HG03457 (cell line): ENCODE measurements around the gene TRIM71.
"Not testable (repeated sequence)": the region's sequence is repeated elsewhere in the genome, so short reads cannot be mapped to it uniquely, and the experiment has no call there.

ENCODE experiments used
- ATAC-seq: cut with Tn5 transposase; IDR thresholded peaks from one replicate; pipeline ENCODE4 v1.9.1; 2021; ENCODE audit warnings: moderate number of reproducible peaks; ENCODE audit not compliant: unreplicated experiment

Gene TRIM71

GRCh38 chr3:32842531-32842931 is 24.7 kb downstream of the TRIM71 start:
- ATAC-seq: no peak

DNA sequence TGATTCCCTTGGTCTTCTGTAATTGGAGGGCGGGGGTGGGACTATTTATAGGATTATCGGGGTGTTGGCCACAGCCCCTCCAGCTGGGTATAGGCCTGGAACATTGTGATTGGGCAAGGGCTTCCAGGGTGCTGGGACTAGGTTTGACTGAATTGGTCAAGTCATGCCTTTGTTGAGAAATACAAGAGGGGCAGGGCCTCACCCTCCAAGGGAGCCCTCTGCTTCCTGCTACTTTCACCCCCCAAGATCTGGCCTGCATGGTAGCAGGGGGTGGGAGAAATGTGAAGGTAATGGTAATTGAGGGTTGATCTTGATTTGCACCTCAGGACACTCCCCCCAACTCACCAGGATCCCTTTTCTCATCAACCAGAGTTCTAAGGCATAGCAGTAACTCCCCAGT is 25.2 kb downstream of the TRIM71 start:
- no peak for ATAC-seq

- no peak for ATAC-seq
These were observed 25.9 kb downstream of the TRIM71 start for GRCh38 chr3:32843510-32844321.

DNA sequence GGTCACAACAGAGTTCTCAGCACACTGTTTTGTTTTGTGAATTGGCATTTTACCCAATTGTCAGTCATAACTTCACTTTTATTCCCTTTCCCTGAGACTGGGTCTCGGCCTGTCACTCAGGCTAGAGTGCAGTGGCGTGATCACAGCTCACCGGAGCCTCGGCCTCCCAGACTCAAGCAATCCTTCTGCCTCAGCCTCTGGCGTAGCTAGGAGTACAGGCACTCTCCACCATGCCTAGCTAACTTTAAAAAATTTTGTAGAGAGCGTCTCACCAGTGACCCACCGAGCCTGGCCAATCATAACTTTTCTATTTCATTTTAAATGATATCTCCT is 26.5 kb downstream of the TRIM71 start:
- no peak for ATAC-seq

- no peak for ATAC-seq
These were observed 27.1 kb downstream of the TRIM71 start for GRCh38 chr3:32844914-32845313.

- ATAC-seq: not testable (repeated sequence)
These were observed 27.7 kb downstream of the TRIM71 start for GRCh38 chr3:32845546-32845945.

DNA sequence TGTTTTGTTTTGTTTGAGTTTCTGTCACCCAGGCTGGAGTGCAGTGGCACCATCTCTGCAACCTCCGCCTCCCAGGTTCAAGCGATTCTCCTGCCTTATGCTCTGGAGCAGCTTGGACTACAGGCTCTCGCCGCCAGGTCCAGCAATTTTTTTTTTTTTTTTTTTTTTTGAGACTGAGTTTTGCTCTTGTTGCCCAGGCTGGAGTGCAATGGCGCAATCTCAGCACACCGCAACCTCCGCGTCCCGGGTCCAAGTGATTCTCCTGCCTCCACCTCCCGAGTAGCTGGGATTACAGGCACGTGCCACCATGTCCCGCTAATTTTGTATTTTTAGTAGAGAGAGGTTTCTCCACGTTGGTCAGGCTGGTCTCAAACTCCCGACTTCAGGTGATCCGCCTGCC is 29.2 kb downstream of the TRIM71 start:
- ATAC-seq: not testable (repeated sequence)

GRCh38 chr3:32847528-32847927 is 29.7 kb downstream of the TRIM71 start:
- no peak for ATAC-seq

- no peak for ATAC-seq
These were observed 30.4 kb downstream of the TRIM71 start for GRCh38 chr3:32848215-32848614.

GRCh38 chr3:32849046-32849445 is 31.2 kb downstream of the TRIM71 start:
- no peak for ATAC-seq

DNA sequence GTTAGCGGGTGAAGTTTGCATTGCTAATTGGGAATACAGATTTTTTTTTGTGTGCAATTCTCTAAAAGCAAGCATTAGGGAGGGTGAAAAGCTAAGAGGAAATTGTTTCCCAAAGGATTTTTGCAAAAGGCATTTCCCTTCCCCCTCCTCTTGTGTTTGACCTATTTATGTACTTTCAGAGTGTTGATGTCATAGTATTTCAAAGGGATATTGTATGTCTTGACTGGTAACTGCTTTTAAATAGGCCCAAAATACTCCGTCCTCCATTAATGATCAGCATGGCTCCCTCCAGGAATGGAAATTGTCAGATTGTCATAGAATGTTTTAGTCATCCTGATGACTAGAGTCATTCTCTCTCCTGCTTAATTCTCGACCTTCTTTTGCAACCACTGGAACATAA is 32.4 kb downstream of the TRIM71 start:
- no peak for ATAC-seq

- ATAC-seq: no peak
These were observed 32.8 kb downstream of the TRIM71 start for GRCh38 chr3:32850636-32851035.

GRCh38 chr3:32852146-32852545 is 34.3 kb downstream of the TRIM71 start:
- no peak for ATAC-seq

GRCh38 chr3:32855350-32855953 is 37.7 kb downstream of the TRIM71 start:
- no peak for ATAC-seq

DNA sequence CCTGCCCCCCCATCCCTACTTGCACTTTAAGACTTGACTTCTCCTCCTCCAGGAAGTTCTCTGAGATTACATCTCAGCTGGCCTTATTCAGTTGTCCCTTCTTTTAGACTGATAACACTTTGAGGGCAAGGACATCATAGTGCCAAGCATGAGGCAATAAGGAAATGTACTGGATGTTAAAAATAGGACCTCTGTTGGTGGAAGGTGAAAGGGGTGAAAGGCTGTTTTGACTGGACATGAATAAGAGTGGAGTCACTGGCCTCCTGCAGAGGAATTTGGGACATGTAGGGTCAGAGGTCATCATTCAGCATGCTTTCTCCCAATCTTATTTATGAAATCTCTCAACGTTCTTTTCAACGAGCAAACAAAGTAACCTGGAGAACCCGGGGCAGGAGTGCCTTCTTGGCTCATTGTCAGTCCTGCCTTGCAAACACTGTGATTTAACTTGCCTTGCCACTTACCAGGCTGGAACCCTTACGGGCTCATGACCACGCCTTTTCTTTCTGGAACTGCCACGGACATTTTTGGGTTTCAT is 38.6 kb downstream of the TRIM71 start:
- no peak for ATAC-seq

GRCh38 chr3:32856901-32857507 is 39.2 kb downstream of the TRIM71 start:
- no peak for ATAC-seq

DNA sequence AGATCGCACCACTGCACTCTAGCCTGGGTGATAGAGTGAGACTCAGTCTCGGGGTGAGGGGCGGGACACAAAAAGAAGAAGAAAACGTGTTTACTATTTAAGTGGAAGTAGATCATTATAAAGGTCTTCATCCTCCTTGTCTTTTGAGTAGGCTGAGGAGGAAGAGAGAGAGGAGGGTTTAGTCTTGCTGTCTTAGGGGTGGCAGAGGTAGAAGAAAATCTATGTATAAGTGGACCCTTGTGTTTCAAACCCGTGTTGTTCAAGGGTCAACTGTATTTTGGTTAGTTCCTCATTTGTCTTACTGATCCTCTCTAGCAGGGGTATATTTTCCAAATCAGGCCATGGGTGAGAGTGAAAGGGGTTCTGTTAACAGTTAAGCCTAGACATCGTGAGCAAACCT is 40.1 kb downstream of the TRIM71 start:
- ATAC-seq: no peak

DNA sequence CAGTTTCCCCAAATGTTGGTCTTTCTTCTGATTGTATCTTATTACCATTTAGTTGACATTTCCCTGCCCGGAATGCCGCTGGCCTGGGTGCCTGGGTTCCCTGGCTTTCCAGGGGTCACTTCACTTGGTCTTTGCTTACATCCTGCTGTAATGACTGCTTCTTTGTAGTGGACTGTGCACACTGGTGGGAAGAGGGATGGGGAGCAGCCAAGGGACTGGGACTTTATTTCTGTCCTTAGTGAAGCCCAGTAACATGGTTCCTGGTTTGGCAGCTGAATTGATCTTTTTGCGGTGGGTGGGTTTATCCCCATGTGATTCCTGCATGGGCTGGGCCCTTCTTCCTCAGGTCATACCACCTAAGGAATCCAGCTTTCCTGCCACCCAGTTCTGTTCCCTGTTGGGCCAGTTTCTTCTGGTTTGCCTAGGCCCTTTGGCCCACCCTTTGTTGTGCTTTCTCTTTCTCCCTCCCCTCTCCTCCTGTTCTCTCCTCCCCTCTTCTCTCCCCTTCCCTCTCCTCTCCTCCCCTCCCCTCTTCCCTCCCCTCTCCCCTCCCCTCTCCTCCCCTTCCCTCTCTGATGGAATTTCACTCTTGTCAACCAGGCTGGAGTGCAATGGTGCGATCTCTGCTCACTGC is 41.9 kb downstream of the TRIM71 start:
- no peak for ATAC-seq

GRCh38 chr3:32860499-32860898 is 42.7 kb downstream of the TRIM71 start:
- ATAC-seq: no peak

- no peak for ATAC-seq
These were observed 43.9 kb downstream of the TRIM71 start for GRCh38 chr3:32861681-32862080.

GRCh38 chr3:32862247-32862935 is 44.6 kb downstream of the TRIM71 start:
- no peak for ATAC-seq
